ENCODE data around the gene TMEM131L.

DNA sequence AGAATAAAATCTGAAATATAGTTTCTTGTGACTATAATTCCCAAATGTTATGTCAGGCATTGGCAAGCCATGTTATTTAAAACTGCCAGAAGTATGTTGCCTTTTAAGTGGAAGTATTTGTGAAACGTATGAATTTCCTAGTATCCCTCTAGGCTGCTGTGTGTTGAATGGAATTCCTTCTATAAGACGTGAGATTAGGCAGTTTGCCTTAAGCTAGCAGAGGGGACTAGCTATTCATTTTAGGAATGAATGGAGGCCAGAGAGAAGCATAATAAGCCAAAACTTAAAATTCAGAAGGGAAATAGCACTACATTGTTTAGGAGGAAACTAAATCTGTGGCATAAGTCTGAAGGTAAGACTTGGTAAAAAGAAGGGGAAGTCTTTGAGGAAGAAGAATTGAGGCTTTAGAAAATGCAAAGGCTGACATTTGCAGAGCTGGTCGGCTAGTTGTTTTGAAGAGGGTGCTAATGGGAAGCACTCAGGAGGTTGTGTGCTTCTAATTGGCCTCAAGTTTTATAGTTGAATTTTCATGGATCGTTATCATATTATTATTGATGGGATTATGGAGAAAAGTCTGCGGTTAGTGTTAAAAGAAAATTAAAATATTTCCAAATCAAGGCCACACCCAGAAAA, 57.1 kb downstream of the TMEM131L start:
- no peak for TF ChIP-seq JUND (IDR thresholded peaks at IDR 0.05)
- no peak for TF ChIP-seq POLR2AphosphoS5 (IDR thresholded peaks at IDR 0.05; ENCODE audit: low read depth, low read length)
- TF ChIP-seq, protein P1, sequence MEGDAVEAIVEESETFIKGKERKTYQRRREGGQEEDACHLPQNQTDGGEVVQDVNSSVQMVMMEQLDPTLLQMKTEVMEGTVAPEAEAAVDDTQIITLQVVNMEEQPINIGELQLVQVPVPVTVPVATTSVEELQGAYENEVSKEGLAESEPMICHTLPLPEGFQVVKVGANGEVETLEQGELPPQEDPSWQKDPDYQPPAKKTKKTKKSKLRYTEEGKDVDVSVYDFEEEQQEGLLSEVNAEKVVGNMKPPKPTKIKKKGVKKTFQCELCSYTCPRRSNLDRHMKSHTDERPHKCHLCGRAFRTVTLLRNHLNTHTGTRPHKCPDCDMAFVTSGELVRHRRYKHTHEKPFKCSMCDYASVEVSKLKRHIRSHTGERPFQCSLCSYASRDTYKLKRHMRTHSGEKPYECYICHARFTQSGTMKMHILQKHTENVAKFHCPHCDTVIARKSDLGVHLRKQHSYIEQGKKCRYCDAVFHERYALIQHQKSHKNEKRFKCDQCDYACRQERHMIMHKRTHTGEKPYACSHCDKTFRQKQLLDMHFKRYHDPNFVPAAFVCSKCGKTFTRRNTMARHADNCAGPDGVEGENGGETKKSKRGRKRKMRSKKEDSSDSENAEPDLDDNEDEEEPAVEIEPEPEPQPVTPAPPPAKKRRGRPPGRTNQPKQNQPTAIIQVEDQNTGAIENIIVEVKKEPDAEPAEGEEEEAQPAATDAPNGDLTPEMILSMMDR (IDR thresholded peaks at IDR 0.05 in 2 of 3, conservative IDR thresholded peaks at IDR 0.05 in 1 of 3; ENCODE audit: borderline replicate concordance in 1 of 3, insufficient read depth in 1 of 3, low read depth in 2 of 3, low read length in 2 of 3), result no peak
- no peak for TF ChIP-seq POLR2A (IDR thresholded peaks at IDR 0.05; ENCODE audit: borderline replicate concordance, extremely low read depth, insufficient read depth, insufficient read length)
- TF ChIP-seq YY1 (IDR thresholded peaks at IDR 0.05; ENCODE audit: extremely low read depth, insufficient replicate concordance, low read depth, low read length), result no peak
